Upper lobe of left lung (tissue), 6 donors: ENCODE measurements around the gene KCNK15. TPM values are rescaled to one million over a fixed set of nuclear protein-coding genes. Genes with fewer than 3 reads are reported as not detected.

Experiments
- ATAC-seq, 2 donors: fragments of 200-7000 bp; cut with Tn5 transposase; one replicate each; pipeline ENCODE4 v1.9.1; 2022; ENCODE audit warnings: mild to moderate bottlenecking in 2 of 2, moderate library complexity in 2 of 2; ENCODE audit not compliant: low FRiP score in 2 of 2
- DNase-seq, 2 donors: peaks; one replicate each; pipeline ENCODE4 v3.0.0-alpha.2; 2019 to 2020
- H3K27ac ChIP-seq, 4 donors: fragments of 200-600 bp; sonication (generic); one replicate each; pipeline ENCODE4 v1.5.1; 2016 to 2019
- H3K27me3 ChIP-seq, 4 donors: fragments of 200-600 bp; sonication (generic); one replicate each; pipeline ENCODE4 v1.5.1; 2017 to 2019
- H3K36me3 ChIP-seq, 4 donors: fragments of 200-600 bp; sonication (generic); one replicate each; pipeline ENCODE4 v1.5.1; 2016 to 2019
- H3K4me1 ChIP-seq, 4 donors: fragments of 200-600 bp; sonication (generic); one replicate each; pipeline ENCODE4 v1.5.1; 2018 to 2019
- H3K4me3 ChIP-seq, 4 donors: fragments of 200-600 bp; sonication (generic); one replicate each; pipeline ENCODE4 v1.5.1; 2017 to 2019; ENCODE audit warnings: mild to moderate bottlenecking in 2 of 4, moderate library complexity in 1 of 4
- H3K9me3 ChIP-seq, 4 donors: fragments of 200-600 bp; sonication (generic); one replicate each; pipeline ENCODE4 v1.5.1; 2018 to 2019
- CTCF ChIP-seq, 6 experiments: fragments of 450-650 bp in 4 of 6; fragments of 200-600 bp in 2 of 6; sonication (generic) in 2 of 6; IDR thresholded peaks; one replicate each; pipeline ENCODE4 v1.5.1; 2016 to 2019; ENCODE audit warnings: antibody characterized with exemption in 6 of 6
- EP300 ChIP-seq, 4 donors: sonication (generic); formaldehyde crosslinking; IDR thresholded peaks; one replicate each; pipeline ENCODE4 v1.5.1; 2017; ENCODE audit warnings: antibody characterized with exemption in 4 of 4, control low read depth in 2 of 4
- POLR2A ChIP-seq, 4 donors: fragments of 450-650 bp; IDR thresholded peaks; one replicate each; pipeline ENCODE4 v1.5.1; 2016 to 2017; ENCODE audit warnings: antibody characterized with exemption in 4 of 4, mild to moderate bottlenecking in 2 of 4
- POLR2AphosphoS5 ChIP-seq, 2 donors: sonication (generic); formaldehyde crosslinking; IDR thresholded peaks; one replicate each; pipeline ENCODE4 v1.5.1; 2017; ENCODE audit warnings: antibody characterized with exemption in 2 of 2
- WGBS, 2 donors: methylation state at CpG; one replicate each; pipeline ENCODE4 v1.1.5; 2017 to 2018; 5-methylcytosine and 5-hydroxymethylcytosine counted together
- total RNA-seq, 6 donors: library from RNA; depleted of rRNA in 4 of 6; stranded (reverse); fragments of >200 nt in 4 of 6; gene quantifications; one replicate each; pipeline versions ENCODE4 v1.1.0 to v1.2.1, GENCODE V29; 2016 to 2021
- donor health status: DM: no; HTN: no; CAD: no; lungs with moderate emphysema.
- donor health status: DM: no; HTN: yes; CAD: no; lungs with severe emphysema.

The KCNK15 gene
- total RNA-seq, 6 donors from 2014 or later, result 1.0 to 2.7 (median 1.7) TPM

GRCh38 chr20:44746367-44747165 is 901 bp downstream of the KCNK15 start:
- H3K27me3 ChIP-seq, result peaks cover 0 to 11% (median 0%) of the 10 kb centered on the region in 4 donors
- DNase-seq (peak in 1 of 2 donors; percentile 25), ATAC-seq (peak in 1 of 2 donors; percentile 2)
- peak overlapping the region; percentile 6 to 60 (median 50) for H3K4me3 ChIP-seq
- 29 to 64% methylated on average over 4 to 12 of the region's 12 CpGs for WGBS, 2 donors
- no peaks in the 10 kb centered on the region for H3K9me3 ChIP-seq
- peak overlapping the region in 1 of 4 donors; percentile 45 for H3K27ac ChIP-seq
- peaks cover 24 to 36% (median 30%) of the 10 kb centered on the region in 4 donors for H3K4me1 ChIP-seq
- no peaks in the 10 kb centered on the region for H3K36me3 ChIP-seq
- TF ChIP-seq POLR2AphosphoS5 (IDR thresholded peaks at IDR 0.05) (no peak), EP300 (IDR thresholded peaks at IDR 0.05) (no peak), CTCF (IDR thresholded peaks at IDR 0.05) (no peak), POLR2A (IDR thresholded peaks at IDR 0.05) (no peak)

GRCh38 chr20:44747166-44748004 is 1.7 kb downstream of the KCNK15 start:
- TF ChIP-seq CTCF (IDR thresholded peaks at IDR 0.05) (peak; percentile 54 to 79 (median 66)), POLR2AphosphoS5 (IDR thresholded peaks at IDR 0.05) (no peak), EP300 (IDR thresholded peaks at IDR 0.05) (peak in 1 of 4 donors; percentile 15), POLR2A (IDR thresholded peaks at IDR 0.05) (no peak)
- no peaks in the 10 kb centered on the region for H3K9me3 ChIP-seq
- peaks cover 0 to 11% (median 0%) of the 10 kb centered on the region in 4 donors for H3K27me3 ChIP-seq
- peak overlapping the region in 1 of 4 donors; percentile 38 for H3K27ac ChIP-seq
- 7 to 9% methylated on average over 5 of the region's 5 CpGs for WGBS, 2 donors
- DNase-seq (peak in 1 of 2 donors; percentile 86), ATAC-seq (peak; percentile 72 to 88)
- no peaks in the 10 kb centered on the region for H3K36me3 ChIP-seq
- peaks cover 24 to 36% (median 30%) of the 10 kb centered on the region in 4 donors for H3K4me1 ChIP-seq
- H3K4me3 ChIP-seq, result no peak overlapping the region

GRCh38 chr20:44748005-44748370 is 2.3 kb downstream of the KCNK15 start:
- H3K4me3 ChIP-seq, result no peak overlapping the region
- ATAC-seq, result no peak
- peaks cover 24 to 36% (median 30%) of the 10 kb centered on the region in 4 donors for H3K4me1 ChIP-seq
- TF ChIP-seq EP300 (IDR thresholded peaks at IDR 0.05) (no peak), CTCF (IDR thresholded peaks at IDR 0.05) (no peak), POLR2A (IDR thresholded peaks at IDR 0.05) (no peak), POLR2AphosphoS5 (IDR thresholded peaks at IDR 0.05) (no peak)
- peaks cover 0 to 11% (median 0%) of the 10 kb centered on the region in 4 donors for H3K27me3 ChIP-seq
- no peak for DNase-seq
- WGBS, 2 donors, result 76 to 90% methylated on average over 3 of the region's 3 CpGs
- no peaks in the 10 kb centered on the region for H3K36me3 ChIP-seq
- H3K9me3 ChIP-seq, result no peaks in the 10 kb centered on the region
- H3K27ac ChIP-seq, result no peak overlapping the region

- Histone ChIP-seq H3K4me1 (peaks cover 23 to 36% (median 29%) of the 10 kb centered on the region in 4 donors), H3K27me3 (peaks cover 0 to 11% (median 0%) of the 10 kb centered on the region in 4 donors), H3K27ac (no peak overlapping the region), H3K4me3 (no peak overlapping the region), H3K36me3 (no peaks in the 10 kb centered on the region), H3K9me3 (no peaks in the 10 kb centered on the region)
- TF ChIP-seq CTCF (IDR thresholded peaks at IDR 0.05) (peak in 5 of 6 experiments; percentile 23 to 54 (median 32)), POLR2AphosphoS5 (IDR thresholded peaks at IDR 0.05) (no peak)
- DNase-seq, result peak in 1 of 2 donors; percentile 86
- ATAC-seq, result no peak
- WGBS, 2 donors, result 35 to 46% methylated on average over 19 to 64 of the region's 73 CpGs
Measured at GRCh38 chr20:44750081-44750805, 4.6 kb downstream of the KCNK15 start.
